ENCODE measurements around the gene CAMK2D. TPM values are rescaled to one million over a fixed set of nuclear protein-coding genes. Genes with fewer than 3 reads are reported as not detected.

CAMK2D gene
- total RNA-seq = 10 to 100 TPM; 65.0 to 74.6 TPM

DNA sequence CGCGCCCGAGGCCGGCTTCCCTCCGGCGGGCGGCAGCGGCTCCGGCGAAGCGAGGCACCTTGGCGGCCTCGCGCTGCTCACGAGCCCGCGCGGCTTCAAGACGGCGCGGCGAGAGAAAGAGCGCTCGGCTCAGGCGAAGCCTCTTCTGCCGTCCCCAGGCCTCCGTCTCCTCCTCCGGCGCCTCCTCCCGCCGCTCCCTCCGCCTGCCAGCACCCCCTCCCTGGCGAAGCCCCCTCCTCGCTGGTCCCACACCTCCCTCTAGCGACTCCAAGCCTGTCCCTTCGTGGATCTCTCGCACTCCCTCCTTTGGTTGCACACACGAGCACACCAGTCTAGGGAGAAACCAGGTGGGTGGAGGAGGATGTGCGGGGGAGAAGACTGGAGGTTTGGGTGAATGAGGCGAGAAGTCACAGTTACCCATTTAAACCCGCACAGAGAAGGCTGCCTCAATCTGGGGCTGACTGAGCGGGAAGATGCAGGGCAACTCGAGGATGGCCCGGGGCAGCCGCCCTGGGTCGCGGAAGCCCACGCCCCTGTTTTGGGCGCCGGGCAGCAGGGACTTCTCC is at the start of gene CAMK2D:
CAMK2D (minus strand) TSS at position 119 of the 566 bp plus-strand sequence. CDS start 670 bp downstream, outside the sequence.

Small RNAs within 50 kb of the gene (small RNA-seq; reads per million reads assigned to genes)
- gene RN7SL184P = 0 reads per million in 2 donors
- 0.51 to 0.76 reads per million in 2 donors for gene RNU1-138P

Other genes with a start within 250 kb of the CAMK2D start
- 1 to 10 TPM; 2.1 to 4.3 TPM for gene ARSJ, start 217.9 kb upstream of the CAMK2D start, total RNA-seq